Astrocyte of the spinal cord (primary cell): Measurements from ENCODE around the gene HLA-DQB2.
"Not testable (repeated sequence)": the region's sequence is repeated elsewhere in the genome, so short reads cannot be mapped to it uniquely, and the experiment has no call there.

Source experiments
- DNase-seq: peaks from one replicate; pipeline ENCODE4 v3.0.0; 2011; ENCODE audit warnings: low read depth, low spot score
- H3K4me3 ChIP-seq: 2 replicates; pipeline ENCODE4 v1.5.1; 2011; ENCODE audit warnings: low read depth, mild to moderate bottlenecking, low read length, moderate library complexity
- CTCF ChIP-seq: IDR thresholded peaks from 2 replicates; pipeline ENCODE4 v1.5.1; 2012; ENCODE audit warnings: low read depth, mild to moderate bottlenecking, low read length, inconsistent platforms
- in situ Hi-C: cut with HindIII; loops from 2 replicates; pipeline ENCODE4 v1.10.0; 2017; ENCODE audit warnings: low sequenced_read_pairs

Gene HLA-DQB2

GRCh38 chr6:32761072-32761471 lies 2.3 kb downstream of the HLA-DQB2 start:
- H3K4me3 ChIP-seq, result no peak overlapping the region
- TF ChIP-seq CTCF, result no peak
- no peak for DNase-seq
- in situ Hi-C loops, result no loop called here

- in situ Hi-C loops, result no loop called here
- no peak for DNase-seq
- TF ChIP-seq CTCF, result no peak
- no peak overlapping the region for H3K4me3 ChIP-seq
Observed at GRCh38 chr6:32759669-32760068, 3.7 kb downstream of the HLA-DQB2 start.

- in situ Hi-C loops, result no loop called here
- DNase-seq, result no peak
- H3K4me3 ChIP-seq, result no peak overlapping the region
- no peak for TF ChIP-seq CTCF
Observed at GRCh38 chr6:32752580-32752979, 10.8 kb downstream of the HLA-DQB2 start.

GRCh38 chr6:32745649-32746048 lies 17.7 kb downstream of the HLA-DQB2 start:
- DNase-seq, H3K4me3 ChIP-seq, in situ Hi-C loops: not testable (repeated sequence)

GRCh38 chr6:32744776-32745175 lies 18.6 kb downstream of the HLA-DQB2 start:
- in situ Hi-C loops, result no loop called here
- DNase-seq, result no peak
- no peak overlapping the region for H3K4me3 ChIP-seq
- no peak for TF ChIP-seq CTCF

- no peak for TF ChIP-seq CTCF
- in situ Hi-C loops, result no loop called here
- no peak overlapping the region for H3K4me3 ChIP-seq
- DNase-seq, result no peak
Observed at GRCh38 chr6:32742374-32742773, 21.0 kb downstream of the HLA-DQB2 start.

GRCh38 chr6:32741031-32741960 lies 22.0 kb downstream of the HLA-DQB2 start, which contains the start of gene HLA-DQA2:
Gene HLA-DQA2, plus strand, starts transcription at chr6:32741391. Its CDS starts 53 bp downstream, at chr6:32741444.
- DNase-seq, result no peak
- H3K4me3 ChIP-seq, result no peak within 1 kb of the TSS
- no peak for TF ChIP-seq CTCF
- in situ Hi-C loops, result no loop called here
